Spleen (tissue), 7 donors: ENCODE results near the gene ATP1A2.

ENCODE experiments used
- POLR2A ChIP-seq, 3 donors: fragments of 450-650 bp; IDR thresholded peaks; one replicate each; pipeline ENCODE4 v1.5.1; 2017; ENCODE audit warnings: antibody characterized with exemption in 3 of 3, mild to moderate bottlenecking in 1 of 3
- TF ChIP-seq, protein P1 (sequence below), 11 experiments: fragments of 200-600 bp in 7 of 11; fragments of 450-650 bp in 4 of 11; sonication (generic) in 4 of 11; IDR thresholded peaks in 8 of 11; conservative IDR thresholded peaks in 3 of 11; 1 replicate in 7 of 11; 2 replicates in 4 of 11; pipeline versions ENCODE4 v1.4.0 to v1.8.0; 2016 to 2021; ENCODE audit warnings: antibody characterized with exemption in 11 of 11, inconsistent platforms in 4 of 11, mild to moderate bottlenecking in 1 of 11
- donor health status: DM: no; HTN: no; CAD: no; lungs with moderate emphysema.
- donor health status: DM: no; HTN: no; CAD: no.
- donor health status: DM: no; HTN: no; CAD: no.

- TF ChIP-seq, protein P1, sequence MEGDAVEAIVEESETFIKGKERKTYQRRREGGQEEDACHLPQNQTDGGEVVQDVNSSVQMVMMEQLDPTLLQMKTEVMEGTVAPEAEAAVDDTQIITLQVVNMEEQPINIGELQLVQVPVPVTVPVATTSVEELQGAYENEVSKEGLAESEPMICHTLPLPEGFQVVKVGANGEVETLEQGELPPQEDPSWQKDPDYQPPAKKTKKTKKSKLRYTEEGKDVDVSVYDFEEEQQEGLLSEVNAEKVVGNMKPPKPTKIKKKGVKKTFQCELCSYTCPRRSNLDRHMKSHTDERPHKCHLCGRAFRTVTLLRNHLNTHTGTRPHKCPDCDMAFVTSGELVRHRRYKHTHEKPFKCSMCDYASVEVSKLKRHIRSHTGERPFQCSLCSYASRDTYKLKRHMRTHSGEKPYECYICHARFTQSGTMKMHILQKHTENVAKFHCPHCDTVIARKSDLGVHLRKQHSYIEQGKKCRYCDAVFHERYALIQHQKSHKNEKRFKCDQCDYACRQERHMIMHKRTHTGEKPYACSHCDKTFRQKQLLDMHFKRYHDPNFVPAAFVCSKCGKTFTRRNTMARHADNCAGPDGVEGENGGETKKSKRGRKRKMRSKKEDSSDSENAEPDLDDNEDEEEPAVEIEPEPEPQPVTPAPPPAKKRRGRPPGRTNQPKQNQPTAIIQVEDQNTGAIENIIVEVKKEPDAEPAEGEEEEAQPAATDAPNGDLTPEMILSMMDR (IDR thresholded peaks at IDR 0.05 in 8 of 11, conservative IDR thresholded peaks at IDR 0.05 in 3 of 11) = no peak
- TF ChIP-seq POLR2A (IDR thresholded peaks at IDR 0.05) = no peak
These were observed 18.6 kb downstream of the ATP1A2 start for GRCh38 chr1:160133990-160134770.
